Dermis blood vessel endothelial cell (primary cell): ENCODE data around the gene RPS8. TPM values are rescaled to one million over a fixed set of nuclear protein-coding genes. Genes with fewer than 3 reads are reported as not detected.
A peak's percentile ranks its signal among the peaks of the same experiment; 100 is the strongest.
"Not testable (repeated sequence)": the region's sequence is repeated elsewhere in the genome, so short reads cannot be mapped to it uniquely, and the experiment has no call there.

Experiments
- DNase-seq: peaks from one replicate; pipeline ENCODE4 v3.0.0; 2010
- total RNA-seq: library from RNA; depleted of rRNA; stranded (reverse); fragments of >200 nt; gene quantifications from 2 replicates; pipeline ENCODE4 v1.2.3, GENCODE V29; 2014

The RPS8 gene
- total RNA-seq, 1 donor from 2014 or later = 2,124 TPM

DNA sequence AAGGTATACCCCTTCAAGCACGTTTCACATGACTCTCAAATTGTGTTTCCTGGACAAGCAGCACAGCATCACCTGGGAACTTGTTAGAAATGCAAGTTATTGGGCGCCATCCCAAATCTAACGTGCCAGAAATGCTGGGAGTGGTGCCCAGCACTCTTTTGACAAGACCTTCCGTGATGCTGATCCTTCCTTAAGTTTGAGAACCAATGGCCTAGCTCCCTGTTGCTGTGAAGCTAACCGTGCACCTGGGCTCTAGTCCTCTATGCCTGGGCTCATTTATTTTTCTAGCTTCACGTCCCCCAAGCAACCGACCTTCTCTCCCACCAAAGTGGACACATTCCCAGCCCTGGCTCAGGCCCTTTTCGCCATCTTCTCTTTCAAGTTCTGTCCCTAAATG is 8.4 kb downstream of the RPS8 start:
- no peak for DNase-seq

GRCh38 chr1:44784094-44785028 is 9.0 kb downstream of the RPS8 start:
- no peak for DNase-seq

- no peak for DNase-seq
These were observed 9.7 kb downstream of the RPS8 start for GRCh38 chr1:44785029-44785380.

DNA sequence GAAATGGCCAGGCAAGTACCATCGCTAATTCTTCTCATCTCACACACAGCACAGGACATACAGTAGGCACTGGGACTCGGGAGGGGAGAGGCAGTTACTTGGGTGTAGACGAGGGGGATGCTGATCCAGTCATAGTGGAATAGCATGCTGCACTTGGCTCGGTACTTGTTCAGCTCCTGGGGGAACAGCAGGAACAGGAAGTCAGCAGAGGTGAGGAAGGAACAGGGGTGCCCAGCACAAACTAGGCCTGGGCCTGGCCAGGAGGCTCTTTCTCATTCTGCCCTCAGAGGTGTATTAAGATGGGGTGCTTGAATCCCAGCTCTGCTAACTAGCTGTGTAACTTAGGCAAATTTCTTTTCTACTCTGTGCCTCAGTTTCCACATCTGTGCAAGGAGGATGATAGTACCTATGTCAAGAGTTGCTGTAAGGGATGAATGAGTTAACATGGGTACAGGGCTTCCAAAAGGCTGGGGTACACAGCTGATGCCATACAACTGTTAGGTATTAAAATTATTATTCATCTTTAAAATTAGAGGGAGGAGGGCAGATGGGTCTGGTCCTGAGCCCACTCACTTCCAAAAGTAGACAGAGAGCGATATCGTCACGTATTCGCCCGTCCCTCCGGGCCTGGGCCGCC is 10.3 kb downstream of the RPS8 start:
- DNase-seq = no peak

DNA sequence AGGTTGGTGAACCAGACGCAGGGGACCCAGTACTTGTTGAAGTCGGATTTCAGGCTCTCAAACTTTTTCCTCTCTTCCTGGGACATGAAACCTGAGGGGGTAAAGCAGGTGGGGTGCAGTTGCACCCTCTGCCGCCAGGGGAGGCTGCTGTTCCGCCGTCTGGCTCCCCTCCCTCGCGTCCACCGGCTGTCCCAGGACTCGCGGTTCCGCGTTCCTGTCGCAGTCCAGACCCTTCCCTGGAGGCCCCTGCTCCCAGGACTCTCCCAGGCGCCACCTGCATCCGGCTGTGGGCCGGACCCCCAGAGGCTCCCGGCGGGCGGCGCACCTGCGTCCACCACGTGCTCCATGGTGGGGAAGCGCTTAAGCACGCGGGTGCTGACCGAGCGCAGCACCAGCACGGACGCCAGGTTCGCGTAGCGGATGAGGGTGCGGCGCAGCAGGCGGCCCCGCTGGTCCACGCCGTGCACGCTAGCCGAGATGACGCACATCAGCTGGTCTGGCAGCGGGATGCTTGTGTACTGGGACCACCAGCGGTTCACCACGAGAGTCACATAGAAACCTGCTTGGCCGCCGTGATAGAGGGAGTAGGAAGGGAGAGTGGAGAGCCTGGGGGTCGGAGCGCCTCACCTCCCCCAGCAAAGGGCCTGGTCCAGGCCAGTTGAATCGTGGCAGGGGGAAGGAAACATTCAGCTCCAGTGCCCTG is 10.9 kb downstream of the RPS8 start:
- peak; percentile 78 for DNase-seq

DNA sequence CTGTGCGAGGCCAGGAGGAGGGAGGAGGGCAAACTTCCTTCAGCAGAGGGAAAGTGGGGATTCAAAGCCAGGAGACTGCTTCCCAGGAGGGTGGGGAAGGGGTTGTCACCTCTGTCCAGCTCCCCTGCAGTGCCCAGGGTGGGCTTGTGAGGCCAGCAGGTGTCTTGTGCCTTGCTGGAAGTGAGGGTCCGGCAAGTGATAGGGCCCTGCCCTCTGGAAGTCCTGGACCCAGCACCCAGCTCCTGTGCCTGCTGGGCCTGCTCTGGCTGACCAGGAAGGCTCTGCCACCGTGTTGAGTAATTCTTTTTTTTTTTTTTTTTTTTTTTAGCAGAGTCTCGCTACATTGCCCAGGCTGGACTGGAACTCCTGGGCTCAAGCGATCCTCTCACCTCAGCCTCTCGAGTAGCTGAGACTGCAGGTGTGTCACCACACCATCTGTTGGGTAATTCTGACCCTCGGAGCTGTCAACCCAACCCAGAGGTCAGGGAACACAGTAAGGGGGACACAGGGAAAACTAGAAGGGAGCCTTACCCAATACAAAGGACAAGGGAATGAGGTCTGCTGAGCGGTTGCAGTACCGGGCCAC is 11.6 kb downstream of the RPS8 start:
- no peak for DNase-seq

- DNase-seq = no peak
These were observed 12.2 kb downstream of the RPS8 start for GRCh38 chr1:44787506-44787905.

GRCh38 chr1:44788120-44788860 is 12.9 kb downstream of the RPS8 start, which contains the start of gene BEST4:
Gene BEST4, minus strand, starts transcription at chr1:44788170. Its CDS starts 465 bp downstream, at chr1:44787705.
- no peak for DNase-seq

DNA sequence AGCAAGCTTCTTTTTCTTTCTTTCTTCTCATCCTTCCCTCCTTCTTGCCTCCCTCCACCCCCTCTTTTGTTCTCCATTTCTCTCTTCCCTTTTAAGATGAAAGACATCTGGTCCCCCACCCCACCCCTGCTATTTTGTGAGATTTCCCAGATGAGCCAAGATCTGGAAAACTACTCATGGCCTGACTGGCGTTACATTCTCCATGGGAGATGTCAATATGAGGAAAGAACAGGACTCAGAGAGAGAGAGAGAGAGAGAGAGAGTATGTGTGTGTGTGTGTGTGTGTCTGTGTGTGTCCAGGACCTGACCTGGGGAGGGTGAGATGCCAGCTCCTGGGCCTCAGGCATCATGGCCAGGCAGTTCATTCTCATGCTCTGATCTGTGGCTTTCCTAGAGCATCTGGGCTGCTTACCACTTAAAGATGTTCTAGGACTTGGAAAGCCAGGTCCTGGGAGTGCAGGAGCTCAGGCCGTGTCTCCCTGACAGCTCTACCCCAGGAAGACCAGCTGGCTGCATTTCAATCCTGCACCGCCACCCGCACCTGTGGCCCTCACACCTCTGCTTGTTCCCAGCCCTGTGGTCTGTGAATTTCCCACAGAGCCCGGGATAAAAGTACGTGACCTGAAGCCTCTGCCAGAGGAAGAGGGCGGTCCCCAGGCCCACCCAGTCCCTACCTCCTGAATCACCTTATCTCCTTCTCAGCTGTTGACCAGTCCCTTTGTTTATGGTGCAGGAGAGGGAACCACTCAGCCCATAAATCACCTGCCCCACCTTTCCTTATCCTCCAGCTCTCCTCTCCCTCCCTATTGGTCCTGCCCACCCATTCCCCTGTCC is 15.8 kb downstream of the RPS8 start:
- DNase-seq = no peak

DNA sequence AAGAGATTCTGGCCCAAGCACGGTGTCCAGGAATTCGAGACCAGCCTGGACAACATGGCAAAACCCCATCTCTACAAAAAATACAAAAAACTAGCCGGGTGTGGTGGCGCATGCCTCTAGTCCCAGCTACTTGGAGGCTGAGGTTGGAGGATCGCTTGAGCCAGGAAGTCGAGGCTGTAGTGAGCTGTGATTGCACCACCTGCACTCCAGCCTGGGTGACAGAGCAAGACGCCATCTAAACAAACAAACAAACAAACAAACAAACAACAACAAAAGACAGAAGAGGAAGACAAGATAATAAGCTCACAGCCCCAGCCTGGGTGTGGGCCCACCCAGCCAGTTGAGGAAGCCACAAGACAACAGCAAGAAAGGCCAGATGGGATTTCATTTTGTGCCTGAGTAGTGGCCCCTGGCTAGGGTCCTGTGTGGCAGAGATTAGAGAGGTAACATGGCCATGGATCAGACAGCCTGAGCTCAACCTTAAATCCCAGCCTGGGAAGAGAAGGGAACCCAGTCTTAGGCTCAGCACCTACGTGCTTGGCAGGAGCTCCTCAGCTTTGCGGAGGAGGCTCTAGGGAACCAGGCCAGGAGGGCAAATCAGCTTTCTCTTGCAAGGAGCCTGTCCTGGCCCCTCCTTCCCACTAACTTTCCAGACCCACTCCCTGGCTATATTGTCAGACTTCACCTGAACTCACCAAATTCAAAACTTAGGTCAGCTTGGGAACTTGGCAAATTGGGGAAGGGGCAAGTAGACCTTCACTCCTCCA is 17.6 kb downstream of the RPS8 start:
- no peak for DNase-seq

GRCh38 chr1:44797886-44798285 is 22.5 kb downstream of the RPS8 start:
- not testable (repeated sequence) for DNase-seq

DNA sequence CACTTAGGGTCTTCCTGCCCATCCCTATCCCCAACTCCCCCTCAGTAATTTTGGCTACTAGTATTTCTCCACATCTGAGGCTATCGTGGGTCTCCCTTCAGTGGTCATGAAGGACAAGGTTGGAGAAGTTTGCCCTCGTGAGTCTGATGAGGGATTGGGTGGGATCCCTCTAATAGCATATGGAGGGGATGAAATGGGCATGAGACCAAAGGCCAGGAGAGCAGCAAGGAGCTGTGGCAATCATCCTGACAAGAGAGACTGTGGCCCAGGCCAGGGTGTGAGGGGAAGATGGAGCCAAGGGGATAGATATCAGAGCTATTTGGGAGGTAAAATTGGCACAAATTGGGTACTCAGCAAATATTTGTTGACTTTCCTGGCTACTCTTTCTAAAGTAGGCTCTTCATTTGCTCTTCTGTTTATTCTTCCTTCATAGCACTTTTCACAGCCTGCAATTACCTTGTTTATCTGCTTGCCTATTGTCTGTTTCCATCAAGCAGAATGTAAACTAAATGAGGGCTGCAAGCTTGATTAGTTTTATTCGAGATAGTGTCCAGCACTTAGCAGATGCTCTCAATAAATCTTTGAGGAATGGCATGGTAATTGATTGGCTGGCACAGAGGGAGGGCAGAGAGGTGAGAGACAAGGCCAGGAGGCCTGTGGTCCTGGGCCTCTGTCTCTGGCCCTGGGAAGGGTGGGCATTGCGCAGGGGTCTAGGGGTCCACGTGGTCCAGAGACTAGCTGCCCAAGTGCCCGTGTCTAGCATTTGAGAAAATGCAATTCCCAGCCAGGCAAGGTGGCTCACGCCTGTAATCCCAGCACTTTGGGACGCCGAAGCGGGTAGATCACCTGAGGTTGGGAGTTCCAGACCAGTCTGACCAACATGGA is 23.4 kb downstream of the RPS8 start:
- DNase-seq = no peak

DNA sequence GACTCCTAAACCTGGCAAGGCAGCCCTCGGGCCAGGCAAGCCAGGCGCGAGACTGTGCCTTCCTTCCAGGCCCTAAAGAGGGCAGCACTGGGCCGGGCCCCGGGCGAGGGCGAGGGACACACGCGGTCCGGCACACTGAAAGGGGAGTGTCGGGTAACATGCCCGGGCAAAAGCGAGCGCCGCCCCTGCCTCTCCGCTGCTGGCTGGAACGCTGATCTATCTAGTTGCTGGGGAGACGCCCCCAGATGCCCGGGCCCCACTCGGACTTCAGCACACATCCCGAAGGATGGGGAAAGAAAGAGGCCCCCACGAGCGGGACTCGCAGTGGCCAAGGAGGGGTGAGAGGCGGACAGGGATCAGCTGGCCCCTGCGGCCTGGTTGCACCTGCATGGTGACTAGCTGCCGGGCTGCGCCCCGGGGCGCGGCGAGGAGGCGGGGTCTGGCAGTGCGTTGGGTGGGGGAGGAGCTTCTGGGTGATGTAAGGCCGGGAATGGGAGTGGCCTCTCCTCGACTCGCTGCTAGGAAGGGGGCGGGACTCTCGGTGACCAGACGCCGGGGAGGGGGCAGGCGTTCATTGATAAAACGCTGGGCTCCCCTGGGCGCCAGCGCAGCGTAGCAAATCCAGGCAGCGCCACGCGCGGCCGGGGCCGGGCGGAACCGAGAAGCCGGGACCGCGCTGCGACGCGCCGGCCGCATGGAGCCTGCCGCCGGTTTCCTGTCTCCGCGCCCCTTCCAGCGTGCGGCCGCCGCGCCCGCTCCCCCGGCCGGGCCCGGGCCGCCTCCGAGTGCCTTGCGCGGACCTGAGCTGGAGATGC is 24.6 kb downstream of the RPS8 start, which contains the start of gene PLK3:
PLK3 (plus strand) TSS at position 608 of the 815 bp plus-strand sequence; CDS start at position 695, 87 bp downstream.
- DNase-seq = peak; percentile 99

GRCh38 chr1:44801491-44802305 is 26.4 kb downstream of the RPS8 start:
- peak; percentile 34 for DNase-seq

GRCh38 chr1:44802306-44803061 is 27.1 kb downstream of the RPS8 start:
- no peak for DNase-seq

GRCh38 chr1:44803062-44803311 is 27.6 kb downstream of the RPS8 start:
- no peak for DNase-seq
